MM.1S (cell line): ENCODE results near the gene OR2T1.
A peak's percentile ranks its signal among the peaks of the same experiment; 100 is the strongest.
"Not testable (repeated sequence)": the region's sequence is repeated elsewhere in the genome, so short reads cannot be mapped to it uniquely, and the experiment has no call there.

Experiments used
- DNase-seq: peaks from one replicate; pipeline ENCODE4 v3.0.0-alpha.2; 2015
- H2AFZ ChIP-seq: fragments of 300-600 bp; sonication (generic); 2 replicates; pipeline ENCODE4 v1.6.0; 2016; ENCODE audit warnings: antibody characterized with exemption, low read length
- H3F3A ChIP-seq: fragments of 300-600 bp; sonication (generic); 2 replicates; pipeline ENCODE4 v1.6.1; 2016; ENCODE audit warnings: mild to moderate bottlenecking, antibody characterized with exemption, low read length, moderate library complexity, mixed read lengths; ENCODE audit not compliant: insufficient read depth
- H3K27ac ChIP-seq: fragments of 300-600 bp; sonication (generic); 2 replicates; pipeline ENCODE4 v1.5.1; 2016; ENCODE audit warnings: mild to moderate bottlenecking, low read length
- H3K27me3 ChIP-seq: fragments of 300-600 bp; sonication (generic); replicated peaks from 2 replicates; pipeline ENCODE4 v1.6.0; 2016; ENCODE audit warnings: low read length; ENCODE audit not compliant: insufficient read depth
- H3K36me3 ChIP-seq: fragments of 300-600 bp; sonication (generic); replicated peaks from 2 replicates; pipeline ENCODE4 v1.6.1; 2016; ENCODE audit warnings: mild to moderate bottlenecking, low read length, mixed read lengths; ENCODE audit not compliant: insufficient read depth
- H3K4me1 ChIP-seq: fragments of 300-600 bp; sonication (generic); 2 replicates; pipeline ENCODE4 v1.6.1; 2016; ENCODE audit warnings: low read length, mixed read lengths
- H3K4me2 ChIP-seq: fragments of 300-600 bp; sonication (generic); 2 replicates; pipeline ENCODE4 v1.6.0; 2016; ENCODE audit warnings: low read depth, low read length
- H3K4me3 ChIP-seq: fragments of 300-600 bp; sonication (generic); 2 replicates; pipeline ENCODE4 v1.5.1; 2016; ENCODE audit warnings: low read length, mixed read lengths
- H3K79me2 ChIP-seq: fragments of 300-600 bp; sonication (generic); 2 replicates; pipeline ENCODE4 v1.6.1; 2016; ENCODE audit warnings: mixed run types, low read length, mixed read lengths
- H3K9ac ChIP-seq: fragments of 300-600 bp; sonication (generic); 2 replicates; pipeline ENCODE4 v1.6.1; 2016; ENCODE audit warnings: low read length, mixed read lengths
- H3K9me2 ChIP-seq: fragments of 300-600 bp; sonication (generic); replicated peaks from 2 replicates; pipeline ENCODE4 v1.6.1; 2016; ENCODE audit warnings: mild to moderate bottlenecking, low read length, mixed read lengths; ENCODE audit not compliant: insufficient read depth
- H3K9me3 ChIP-seq: fragments of 300-600 bp; sonication (generic); replicated peaks from 2 replicates; pipeline ENCODE4 v1.6.1; 2016; ENCODE audit warnings: mild to moderate bottlenecking, low read length, mixed read lengths; ENCODE audit not compliant: insufficient read depth
- H4K20me1 ChIP-seq: fragments of 300-600 bp; sonication (generic); 2 replicates; pipeline ENCODE4 v1.6.1; 2016; ENCODE audit warnings: mild to moderate bottlenecking, low read length, moderate library complexity, mixed read lengths; ENCODE audit not compliant: insufficient read depth

OR2T1 gene

DNA sequence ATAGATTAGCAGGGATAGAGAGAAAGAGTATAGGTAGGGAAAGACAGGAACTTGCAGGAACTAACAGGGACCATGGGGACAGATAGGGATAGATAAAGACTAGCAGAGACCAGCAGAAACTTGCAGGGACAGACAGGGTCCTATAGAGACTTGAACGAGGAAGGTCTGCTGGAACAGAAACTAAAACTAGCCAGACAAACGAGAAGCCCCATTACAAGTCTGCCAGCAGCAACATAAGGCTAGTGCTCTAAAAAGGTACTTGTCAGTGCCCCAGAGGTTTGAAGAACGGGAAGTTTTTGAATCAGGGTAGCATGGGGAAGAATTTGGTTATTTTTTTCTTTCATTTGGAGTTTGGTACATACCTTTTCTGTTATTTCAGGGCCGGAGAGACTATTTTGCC lies 29.4 kb downstream of the OR2T1 start:
- H2AFZ ChIP-seq, H3K27me3 ChIP-seq, H3K4me3 ChIP-seq, H3F3A ChIP-seq, H3K9me3 ChIP-seq, H3K9ac ChIP-seq, H3K4me1 ChIP-seq, H3K79me2 ChIP-seq, H3K27ac ChIP-seq, H3K36me3 ChIP-seq, H4K20me1 ChIP-seq, H3K9me2 ChIP-seq, H3K4me2 ChIP-seq: not testable (repeated sequence)
- peak; percentile 14 for DNase-seq

DNA sequence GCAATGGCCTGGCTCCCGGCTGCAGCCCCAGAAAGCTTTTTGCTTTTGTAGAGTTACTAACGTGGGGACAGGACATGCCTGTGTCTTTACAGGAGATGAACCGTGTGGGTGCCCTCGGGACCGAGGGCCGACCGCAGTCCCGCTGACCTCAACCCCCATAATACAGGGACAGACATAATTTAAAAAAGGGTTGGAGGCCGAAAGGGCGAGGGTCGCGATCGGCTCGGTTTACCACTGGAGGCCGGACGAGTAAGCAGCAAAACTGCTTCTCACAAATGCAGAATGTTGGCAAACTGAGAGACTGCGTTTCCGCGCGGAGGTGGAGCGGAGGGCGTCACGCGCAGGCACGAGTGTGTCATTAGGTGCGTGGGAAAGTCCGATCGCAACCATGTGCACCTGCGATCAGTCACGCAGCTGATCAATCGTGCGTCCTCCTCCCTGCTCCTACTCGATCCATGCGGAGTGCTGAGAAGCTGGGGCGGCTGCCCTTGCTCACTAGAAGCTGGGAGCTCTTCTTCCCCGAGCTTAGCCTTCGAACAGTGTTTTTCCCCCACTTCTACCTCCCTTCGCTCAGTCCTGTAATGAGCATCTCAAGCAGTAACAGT lies 31.1 kb downstream of the OR2T1 start:
- not testable (repeated sequence) for H3K27me3 ChIP-seq, H3K36me3 ChIP-seq, H3K9ac ChIP-seq, H2AFZ ChIP-seq, H3K79me2 ChIP-seq, H3K4me3 ChIP-seq, H3K4me2 ChIP-seq, H3K4me1 ChIP-seq, H4K20me1 ChIP-seq, DNase-seq, H3F3A ChIP-seq, H3K9me2 ChIP-seq, H3K27ac ChIP-seq, H3K9me3 ChIP-seq

DNA sequence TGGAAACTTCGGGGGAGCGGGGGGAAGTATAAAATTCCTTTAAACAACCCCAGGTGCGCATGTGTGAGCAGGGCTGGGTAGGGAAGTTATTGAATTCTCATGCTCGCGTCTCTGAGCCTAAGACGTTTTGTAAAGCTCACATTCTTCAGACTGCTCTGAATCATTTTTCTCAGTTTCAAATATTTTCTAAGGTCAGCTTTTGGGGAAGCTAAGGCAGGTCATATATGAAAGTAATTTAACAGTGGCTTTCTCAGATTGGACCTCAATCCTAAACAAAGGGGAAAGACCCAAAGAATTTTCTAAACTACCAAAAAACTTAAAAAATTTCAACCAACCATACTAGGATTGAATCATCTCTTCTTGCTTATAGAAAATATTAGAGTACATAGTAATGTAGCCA lies 32.1 kb downstream of the OR2T1 start:
- H3K79me2 ChIP-seq, H3K4me2 ChIP-seq, H3K4me3 ChIP-seq, H3K27ac ChIP-seq, H2AFZ ChIP-seq, H3K9me3 ChIP-seq, H3K9me2 ChIP-seq, H4K20me1 ChIP-seq, H3F3A ChIP-seq, DNase-seq, H3K27me3 ChIP-seq, H3K36me3 ChIP-seq, H3K4me1 ChIP-seq, H3K9ac ChIP-seq: not testable (repeated sequence)

DNA sequence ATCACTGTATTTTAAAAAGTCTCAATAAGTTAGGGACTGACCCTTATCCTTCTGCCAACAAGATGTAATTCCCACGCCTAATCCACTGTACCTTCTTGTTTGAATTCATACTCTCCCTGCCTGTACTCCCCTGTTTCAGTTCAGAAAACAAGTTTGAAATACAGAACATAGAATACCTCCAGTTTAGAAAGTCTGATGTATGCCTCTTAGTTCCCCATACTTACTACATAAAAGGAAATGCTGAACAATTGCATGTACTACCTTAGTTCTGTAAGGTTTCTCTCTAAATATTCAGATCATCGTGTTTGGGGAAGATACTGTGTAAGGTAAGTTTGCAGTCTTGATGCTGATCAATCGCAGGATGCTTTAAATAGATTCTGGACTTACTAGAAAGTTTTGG lies 33.5 kb downstream of the OR2T1 start:
- not testable (repeated sequence) for H3K27me3 ChIP-seq, H3K9ac ChIP-seq, H3K27ac ChIP-seq, H3K36me3 ChIP-seq, H3K9me3 ChIP-seq, H2AFZ ChIP-seq, H3K79me2 ChIP-seq, H3K4me1 ChIP-seq, H4K20me1 ChIP-seq, H3K9me2 ChIP-seq, H3K4me3 ChIP-seq, H3F3A ChIP-seq, H3K4me2 ChIP-seq, DNase-seq

DNA sequence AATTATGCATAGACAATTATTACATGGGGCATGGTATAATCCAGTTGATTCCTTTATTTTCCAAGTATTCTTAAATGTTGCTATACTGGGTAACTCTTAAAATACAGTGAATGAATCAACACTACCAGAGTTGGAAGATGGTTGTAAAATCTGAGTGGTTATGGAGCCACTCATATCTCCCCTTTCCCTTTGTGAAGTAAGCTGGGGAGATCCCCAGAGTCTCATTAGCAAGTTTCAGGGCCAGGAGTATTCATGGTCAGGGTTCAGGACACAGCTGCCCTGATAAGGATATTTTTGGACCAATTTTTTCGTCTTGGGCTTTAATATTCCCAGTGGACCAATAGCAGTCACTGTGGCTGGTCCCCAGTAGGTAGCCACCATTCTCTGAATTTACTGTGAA lies 35.8 kb downstream of the OR2T1 start:
- not testable (repeated sequence) for H3K4me1 ChIP-seq, H3K36me3 ChIP-seq, DNase-seq, H3F3A ChIP-seq, H3K4me2 ChIP-seq, H3K9me3 ChIP-seq, H2AFZ ChIP-seq, H4K20me1 ChIP-seq, H3K79me2 ChIP-seq, H3K4me3 ChIP-seq, H3K9me2 ChIP-seq, H3K9ac ChIP-seq, H3K27me3 ChIP-seq, H3K27ac ChIP-seq

DNA sequence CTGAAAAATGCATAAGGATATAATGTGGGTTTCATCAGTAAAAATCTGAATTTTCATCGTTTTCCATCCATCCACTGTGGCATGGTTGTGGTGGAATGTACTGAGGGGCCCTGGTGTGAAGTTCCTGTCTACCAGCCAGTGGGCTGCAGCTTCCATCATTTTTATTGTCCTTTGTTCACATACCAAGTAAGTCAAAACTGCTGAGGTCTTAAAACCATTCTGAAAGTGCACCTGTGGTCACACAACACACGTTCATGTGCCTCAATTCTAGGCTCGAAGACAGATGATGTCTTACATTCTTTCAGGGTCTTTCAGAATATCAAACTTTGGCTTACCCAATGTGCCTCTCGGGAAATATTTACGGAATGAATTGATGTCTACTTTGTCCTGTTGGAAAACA lies 36.4 kb downstream of the OR2T1 start:
- H4K20me1 ChIP-seq, H3F3A ChIP-seq, H3K79me2 ChIP-seq, H3K4me1 ChIP-seq, H3K27ac ChIP-seq, H3K4me2 ChIP-seq, H3K9ac ChIP-seq, H3K27me3 ChIP-seq, H3K4me3 ChIP-seq, H2AFZ ChIP-seq, H3K9me3 ChIP-seq, H3K36me3 ChIP-seq, H3K9me2 ChIP-seq: not testable (repeated sequence)
- DNase-seq: peak; percentile 41

DNA sequence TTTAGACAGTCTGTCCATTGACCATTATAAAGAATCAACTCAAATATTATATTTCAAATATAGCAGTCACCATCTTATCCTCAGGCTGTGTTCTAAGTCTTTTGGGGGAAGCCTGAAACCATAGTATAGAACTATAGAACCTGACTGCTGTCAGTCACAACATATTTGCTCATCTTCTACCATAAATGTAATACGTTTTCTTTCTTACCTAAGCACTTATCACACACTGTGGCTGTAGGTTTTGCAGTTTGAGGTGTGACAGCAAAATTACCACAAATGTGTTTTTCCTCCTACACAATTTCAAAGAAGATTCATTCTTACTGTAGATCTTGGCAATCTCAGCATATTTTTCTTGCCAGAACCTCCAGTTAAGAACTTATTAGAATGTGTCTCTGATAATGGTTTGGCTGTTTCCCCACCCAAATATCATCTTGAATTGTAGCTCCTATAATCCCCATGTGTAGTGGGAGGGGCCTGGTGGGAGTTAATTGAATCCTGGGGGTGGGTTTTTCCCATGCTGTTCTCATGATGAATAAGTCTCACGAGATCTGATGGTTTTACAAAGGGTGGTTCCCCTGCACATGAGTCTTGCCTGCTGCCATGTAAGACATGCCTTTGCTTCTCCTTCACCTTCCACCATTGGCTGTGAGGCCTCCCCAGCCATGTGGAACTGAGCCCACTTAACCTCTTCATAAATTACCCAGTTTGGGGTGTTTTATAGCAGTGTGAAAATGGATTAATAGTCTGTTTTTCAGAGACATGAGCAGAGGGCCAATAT lies 39.8 kb downstream of the OR2T1 start:
- H3K9me2 ChIP-seq, H3K4me3 ChIP-seq, H2AFZ ChIP-seq, H3K4me1 ChIP-seq, H3F3A ChIP-seq, DNase-seq, H3K27ac ChIP-seq, H3K79me2 ChIP-seq, H3K4me2 ChIP-seq, H3K9me3 ChIP-seq, H3K27me3 ChIP-seq, H4K20me1 ChIP-seq, H3K9ac ChIP-seq, H3K36me3 ChIP-seq: not testable (repeated sequence)

DNA sequence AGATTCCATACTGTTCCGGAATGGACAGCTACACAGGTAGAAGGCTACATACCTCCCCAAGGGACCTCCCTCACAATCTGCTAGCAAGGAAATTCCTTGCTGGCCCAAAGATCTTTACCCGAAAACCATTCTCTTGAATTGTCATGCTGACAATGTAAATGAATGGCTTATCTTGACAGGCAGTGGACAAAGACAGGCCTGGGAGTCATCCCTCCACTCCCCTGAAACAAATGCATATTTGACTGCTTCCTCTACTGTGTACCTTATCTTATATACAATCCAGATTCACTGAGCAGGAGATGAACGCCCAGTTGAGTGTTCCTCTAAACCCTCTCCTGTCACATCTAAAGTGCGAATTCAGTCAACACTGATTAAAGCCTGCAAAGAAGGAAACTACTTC lies 41.8 kb downstream of the OR2T1 start:
- not testable (repeated sequence) for H2AFZ ChIP-seq, H3K79me2 ChIP-seq, H3K9me3 ChIP-seq, H3K27me3 ChIP-seq, H3F3A ChIP-seq, H3K4me2 ChIP-seq, H4K20me1 ChIP-seq, DNase-seq, H3K4me3 ChIP-seq, H3K4me1 ChIP-seq, H3K9me2 ChIP-seq, H3K27ac ChIP-seq, H3K36me3 ChIP-seq, H3K9ac ChIP-seq
